ENCODE measurements around the gene EXOSC6.
"Not testable (repeated sequence)": the region's sequence is repeated elsewhere in the genome, so short reads cannot be mapped to it uniquely, and the experiment has no call there.

Gene EXOSC6

GRCh38 chr16:70197611-70198010 lies 54.1 kb downstream of the EXOSC6 start:
- not testable (repeated sequence) for DNase-seq

Measured in activated CD8-positive, alpha-beta memory T cell treated with anti-CD3 and anti-CD28 coated beads, Interleukin-2, amount 50 U/mL, for 4 hours (primary cell).